ENCODE measurements around the gene SURF2. TPM values are rescaled to one million over a fixed set of nuclear protein-coding genes. Genes with fewer than 3 reads are reported as not detected.
A peak's percentile ranks its signal among the peaks of the same experiment; 100 is the strongest.
"Not testable (repeated sequence)": the region's sequence is repeated elsewhere in the genome, so short reads cannot be mapped to it uniquely, and the experiment has no call there.

The SURF2 gene
- total RNA-seq, 5 donors from 2014 or later (not counting 1 experiment from before 2014, with no cell fraction given), result 17.0 to 25.3 (median 24.9) TPM

GRCh38 chr9:133334161-133334560 lies 22.2 kb upstream of the SURF2 start:
- H3K36me3 ChIP-seq (ENCODE audit: control insufficient read depth in 2 of 2, extremely low read depth in 1 of 2, insufficient read depth in 1 of 2, low read length in 1 of 2), result peaks cover 24 to 49% of the 10 kb centered on the region in 2 donors
- peaks cover 27% of the 10 kb centered on the region for H3K36me3 Mint-ChIP-seq
- no peak for DNase-seq
- peaks cover 14 to 37% of the 10 kb centered on the region in 2 experiments for H3K4me1 ChIP-seq (ENCODE audit: control insufficient read depth in 1 of 2, extremely low read depth in 1 of 2, insufficient read depth in 2 of 2, low read length in 2 of 2)
- ChIA-PET POLR2A (no interaction called here), CTCF (no interaction called here)
- H3K9me3 ChIP-seq, result no peaks in the 10 kb centered on the region
- no peak overlapping the region for H3K27ac Mint-ChIP-seq
- no peaks in the 10 kb centered on the region for H3K27me3 ChIP-seq (replicated peaks in 1 of 2; ENCODE audit: control insufficient read depth in 2 of 2, extremely low read depth in 1 of 2, insufficient read depth in 2 of 2, low read length in 1 of 2)
- 98% methylated on average over 4 of the region's 6 CpGs for WGBS (ENCODE audit: insufficient coverage)
- no peak overlapping the region for H3K4me3 ChIP-seq (ENCODE audit: control insufficient read depth in 1 of 2, extremely low read depth in 1 of 2, low read length in 1 of 2)
- peaks cover 32 to 50% (median 37%) of the 10 kb centered on the region in 3 donors for H3K4me1 Mint-ChIP-seq
- no peaks in the 10 kb centered on the region for H3K27me3 Mint-ChIP-seq
- no peak overlapping the region for H3K27ac ChIP-seq (ENCODE audit: low read length)
- H3K4me3 Mint-ChIP-seq, result peak overlapping the region in 2 of 3 donors; percentile 49 to 93
- ATAC-seq (replicated peaks in 1 of 4), result no peak
- no peaks in the 10 kb centered on the region for H3K9me3 Mint-ChIP-seq

- CTCF ChIA-PET, result interaction anchor here (0.6 kb wide), 2 partner anchors 263 to 454 kb away, joined by 3 read pairs; no protein-coding TSS in a partner anchor
- H3K9me3 Mint-ChIP-seq; H3K27me3 ChIP-seq (replicated peaks in 1 of 2; ENCODE audit: control insufficient read depth in 2 of 2, extremely low read depth in 1 of 2, insufficient read depth in 2 of 2, low read length in 1 of 2); H3K9me3 ChIP-seq; POLR2A ChIA-PET; DNase-seq; ATAC-seq (replicated peaks in 1 of 4); H3K27me3 Mint-ChIP-seq; H3K27ac ChIP-seq (ENCODE audit: low read length): not testable (repeated sequence)
- whole genome bisulfite sequencing (ENCODE audit: insufficient coverage), result 86% methylated on average over 2 of the region's 11 CpGs
- Histone ChIP-seq H3K36me3 (ENCODE audit: control insufficient read depth in 2 of 2, extremely low read depth in 1 of 2, insufficient read depth in 1 of 2, low read length in 1 of 2) (peaks cover 24 to 51% of the 10 kb centered on the region in 2 donors), H3K4me3 (ENCODE audit: control insufficient read depth in 1 of 2, extremely low read depth in 1 of 2, low read length in 1 of 2) (peak overlapping the region; percentile 81 to 93), H3K4me1 (ENCODE audit: control insufficient read depth in 1 of 2, extremely low read depth in 1 of 2, insufficient read depth in 2 of 2, low read length in 2 of 2) (peaks cover 14 to 40% of the 10 kb centered on the region in 2 experiments)
- Mint-ChIP-seq H3K36me3 (peaks cover 33% of the 10 kb centered on the region), H3K4me3 (peak overlapping the region; percentile 89 to 95 (median 93)), H3K27ac (peak overlapping the region; percentile 90 to 92), H3K4me1 (peaks cover 33 to 56% (median 38%) of the 10 kb centered on the region in 3 donors)
Measured at GRCh38 chr9:133334888-133335287, 21.5 kb upstream of the SURF2 start.

GRCh38 chr9:133335924-133336811 lies 20.2 kb upstream of the SURF2 start, which contains the start of gene SURF6:
SURF6 (minus strand) TSS chr9:133336188; CDS start chr9:133336132, 56 bp downstream.
- H3K4me3 ChIP-seq (ENCODE audit: control insufficient read depth in 1 of 2, extremely low read depth in 1 of 2, low read length in 1 of 2), result peak within 1 kb of the TSS; percentile 81 to 93
- peak; percentile 94 to 95 (median 94) for ATAC-seq (replicated peaks in 1 of 4)
- H3K4me1 ChIP-seq (ENCODE audit: control insufficient read depth in 1 of 2, extremely low read depth in 1 of 2, insufficient read depth in 2 of 2, low read length in 2 of 2), result peaks cover 14 to 52% of the 10 kb centered on the region in 2 experiments
- H3K4me3 Mint-ChIP-seq, result peak within 1 kb of the TSS; percentile 89 to 95 (median 93)
- DNase-seq, result peak; percentile 85 to 97 (median 92)
- no peaks in the 10 kb centered on the region for H3K27me3 Mint-ChIP-seq
- ChIA-PET CTCF (interaction anchor here in 1 of 2 donors (0.6 kb wide), 1 partner anchor 13 kb away, joined by 3 read pairs; no protein-coding TSS in a partner anchor), POLR2A (no interaction called here)
- peaks cover 38% of the 10 kb centered on the region for H3K36me3 Mint-ChIP-seq
- peak within 1 kb of the TSS; percentile 70 for H3K27ac ChIP-seq (ENCODE audit: low read length)
- no peaks in the 10 kb centered on the region for H3K27me3 ChIP-seq (replicated peaks in 1 of 2; ENCODE audit: control insufficient read depth in 2 of 2, extremely low read depth in 1 of 2, insufficient read depth in 2 of 2, low read length in 1 of 2)
- no peaks in the 10 kb centered on the region for H3K9me3 Mint-ChIP-seq
- H3K9me3 ChIP-seq, result no peaks in the 10 kb centered on the region
- peaks cover 45 to 67% (median 45%) of the 10 kb centered on the region in 3 donors for H3K4me1 Mint-ChIP-seq
- H3K36me3 ChIP-seq (ENCODE audit: control insufficient read depth in 2 of 2, extremely low read depth in 1 of 2, insufficient read depth in 1 of 2, low read length in 1 of 2), result peaks cover 26 to 51% of the 10 kb centered on the region in 2 donors
- WGBS (ENCODE audit: insufficient coverage), result 10% methylated on average over 55 of the region's 70 CpGs
- peak within 1 kb of the TSS; percentile 90 to 92 for H3K27ac Mint-ChIP-seq

GRCh38 chr9:133339641-133340040 lies 16.7 kb upstream of the SURF2 start:
- peak overlapping the region; percentile 59 to 82 for H3K27ac Mint-ChIP-seq
- H3K4me3 Mint-ChIP-seq, result no peak overlapping the region
- ChIA-PET POLR2A (no interaction called here), CTCF (interaction anchor here in 1 of 2 donors (0.6 kb wide), 1 partner anchor 1880 kb away, joined by 4 read pairs; no protein-coding TSS in a partner anchor)
- ATAC-seq (replicated peaks in 1 of 4) (no peak), DNase-seq (no peak)
- no peak overlapping the region for H3K4me3 ChIP-seq (ENCODE audit: control insufficient read depth in 1 of 2, extremely low read depth in 1 of 2, low read length in 1 of 2)
- no peaks in the 10 kb centered on the region for H3K27me3 ChIP-seq (replicated peaks in 1 of 2; ENCODE audit: control insufficient read depth in 2 of 2, extremely low read depth in 1 of 2, insufficient read depth in 2 of 2, low read length in 1 of 2)
- peaks cover 32% of the 10 kb centered on the region for H3K36me3 Mint-ChIP-seq
- H3K9me3 ChIP-seq, result no peaks in the 10 kb centered on the region
- peaks cover 34 to 63% (median 45%) of the 10 kb centered on the region in 3 donors for H3K4me1 Mint-ChIP-seq
- H3K9me3 Mint-ChIP-seq, result no peaks in the 10 kb centered on the region
- no peaks in the 10 kb centered on the region for H3K27me3 Mint-ChIP-seq
- 98% methylated on average over 5 of the region's 5 CpGs for WGBS (ENCODE audit: insufficient coverage)
- no peak overlapping the region for H3K27ac ChIP-seq (ENCODE audit: low read length)
- H3K4me1 ChIP-seq (ENCODE audit: control insufficient read depth in 1 of 2, extremely low read depth in 1 of 2, insufficient read depth in 2 of 2, low read length in 2 of 2), result peaks cover 9 to 47% of the 10 kb centered on the region in 2 experiments
- H3K36me3 ChIP-seq (ENCODE audit: control insufficient read depth in 2 of 2, extremely low read depth in 1 of 2, insufficient read depth in 1 of 2, low read length in 1 of 2), result peaks cover 11 to 49% of the 10 kb centered on the region in 2 donors

- H3K4me3 ChIP-seq (ENCODE audit: control insufficient read depth in 1 of 2, extremely low read depth in 1 of 2, low read length in 1 of 2), result no peak overlapping the region
- peaks cover 34% of the 10 kb centered on the region for H3K36me3 Mint-ChIP-seq
- peaks cover 28 to 58% (median 40%) of the 10 kb centered on the region in 3 donors for H3K4me1 Mint-ChIP-seq
- WGBS (ENCODE audit: insufficient coverage), result 0% methylated on average over 1 of the region's 3 CpGs
- H3K27ac ChIP-seq (ENCODE audit: low read length), result no peak overlapping the region
- H3K27ac Mint-ChIP-seq, result peak overlapping the region; percentile 62 to 82
- no peaks in the 10 kb centered on the region for H3K9me3 ChIP-seq
- ChIA-PET POLR2A (no interaction called here), CTCF (interaction anchor here in 1 of 2 donors (0.6 kb wide), 1 partner anchor 1881 kb away, joined by 4 read pairs; no protein-coding TSS in a partner anchor)
- H3K4me3 Mint-ChIP-seq, result peak overlapping the region in 1 of 3 donors; percentile 9
- H3K27me3 Mint-ChIP-seq, result no peaks in the 10 kb centered on the region
- no peaks in the 10 kb centered on the region for H3K9me3 Mint-ChIP-seq
- peaks cover 10 to 55% of the 10 kb centered on the region in 2 donors for H3K36me3 ChIP-seq (ENCODE audit: control insufficient read depth in 2 of 2, extremely low read depth in 1 of 2, insufficient read depth in 1 of 2, low read length in 1 of 2)
- DNase-seq (no peak), ATAC-seq (replicated peaks in 1 of 4) (no peak)
- peaks cover 3 to 41% of the 10 kb centered on the region in 2 experiments for H3K4me1 ChIP-seq (ENCODE audit: control insufficient read depth in 1 of 2, extremely low read depth in 1 of 2, insufficient read depth in 2 of 2, low read length in 2 of 2)
- H3K27me3 ChIP-seq (replicated peaks in 1 of 2; ENCODE audit: control insufficient read depth in 2 of 2, extremely low read depth in 1 of 2, insufficient read depth in 2 of 2, low read length in 1 of 2), result no peaks in the 10 kb centered on the region
Measured at GRCh38 chr9:133340256-133340655, 16.1 kb upstream of the SURF2 start.

- Mint-ChIP-seq H3K4me3 (peak overlapping the region in 1 of 3 donors; percentile 9), H3K27ac (peak overlapping the region; percentile 62 to 82), H3K9me3 (no peaks in the 10 kb centered on the region), H3K36me3 (peaks cover 33% of the 10 kb centered on the region), H3K4me1 (peaks cover 25 to 57% (median 40%) of the 10 kb centered on the region in 3 donors), H3K27me3 (no peaks in the 10 kb centered on the region)
- Histone ChIP-seq H3K27ac (ENCODE audit: low read length) (peak overlapping the region; percentile 7), H3K9me3 (no peaks in the 10 kb centered on the region), H3K27me3 (replicated peaks in 1 of 2; ENCODE audit: control insufficient read depth in 2 of 2, extremely low read depth in 1 of 2, insufficient read depth in 2 of 2, low read length in 1 of 2) (no peaks in the 10 kb centered on the region), H3K36me3 (ENCODE audit: control insufficient read depth in 2 of 2, extremely low read depth in 1 of 2, insufficient read depth in 1 of 2, low read length in 1 of 2) (peaks cover 10 to 61% of the 10 kb centered on the region in 2 donors), H3K4me1 (ENCODE audit: control insufficient read depth in 1 of 2, extremely low read depth in 1 of 2, insufficient read depth in 2 of 2, low read length in 2 of 2) (peaks cover 2 to 39% of the 10 kb centered on the region in 2 experiments), H3K4me3 (ENCODE audit: control insufficient read depth in 1 of 2, extremely low read depth in 1 of 2, low read length in 1 of 2) (no peak overlapping the region)
- DNase-seq, result no peak
- ATAC-seq (replicated peaks in 1 of 4), result no peak
- ChIA-PET CTCF (no interaction called here), POLR2A (interaction anchor here in 1 of 2 donors (0.5 kb wide), 1 partner anchor 192 kb away, joined by 4 read pairs; no protein-coding TSS in a partner anchor)
- 92% methylated on average over 10 of the region's 13 CpGs for WGBS (ENCODE audit: insufficient coverage)
Measured at GRCh38 chr9:133340916-133341315, 15.4 kb upstream of the SURF2 start.
